WTC11 (cell line): ENCODE data around the gene CNOT6. TPM values are rescaled to one million over a fixed set of nuclear protein-coding genes. Genes with fewer than 3 reads are reported as not detected.

Experiments used
- ATAC-seq: fragments of 200-7000 bp; cut with Tn5 transposase; 2 replicates; pipeline ENCODE4 v1.10.0; 2021; ENCODE audit warnings: mild to moderate bottlenecking, moderate library complexity
- CTCF ChIA-PET: fragments of 300-600 bp; sonication (Branson Sonifier 250); formaldehyde crosslinking; loops from one replicate; lab custom pipeline; 2021; ENCODE audit warnings: antibody characterized with exemption; lab: Charles Lee
- POLR2A ChIA-PET: fragments of 350-600 bp; sonication (Branson Sonifier 250); formaldehyde crosslinking; loops from one replicate; lab custom pipeline; 2021; ENCODE audit warnings: antibody characterized with exemption; lab: Charles Lee
- DNase-seq: peaks from one replicate; pipeline ENCODE4 v3.0.0; 2021; ENCODE audit warnings: low spot score
- H3K27ac Mint-ChIP-seq: 2 replicates; pipeline ENCODE4 v1.8.0; 2021; ENCODE audit warnings: mixed read lengths
- H3K27me3 Mint-ChIP-seq: 2 replicates; pipeline ENCODE4 v1.8.0; 2021; ENCODE audit warnings: low read depth, mild to moderate bottlenecking, moderate library complexity, mixed read lengths
- H3K36me3 Mint-ChIP-seq: 2 replicates; pipeline ENCODE4 v1.8.0; 2021; ENCODE audit warnings: mixed read lengths
- H3K4me1 Mint-ChIP-seq: 2 replicates; pipeline ENCODE4 v1.8.0; 2022; ENCODE audit warnings: mixed read lengths
- H3K4me3 Mint-ChIP-seq: 2 replicates; pipeline ENCODE4 v1.8.0; 2021; ENCODE audit warnings: mild to moderate bottlenecking, moderate library complexity, mixed read lengths
- H3K9me3 Mint-ChIP-seq: 2 replicates; pipeline ENCODE4 v1.8.0; 2021; ENCODE audit warnings: mixed read lengths
- ATF1 ChIP-seq: sonication (generic); formaldehyde crosslinking; IDR thresholded peaks from 2 replicates; pipeline ENCODE4 v1.8.1; 2023; ENCODE audit warnings: mild to moderate bottlenecking, moderate library complexity, missing genetic modification reagents
- CBFB ChIP-seq: sonication (generic); formaldehyde crosslinking; IDR thresholded peaks from 2 replicates; pipeline ENCODE4 v1.8.1; 2022; ENCODE audit warnings: mild to moderate bottlenecking, low read depth, missing genetic modification reagents
- E2F1 ChIP-seq: sonication (generic); formaldehyde crosslinking; IDR thresholded peaks from 2 replicates; pipeline ENCODE4 v1.8.0; 2022; ENCODE audit warnings: mild to moderate bottlenecking, missing genetic modification reagents
- ELF4 ChIP-seq: sonication (generic); formaldehyde crosslinking; IDR thresholded peaks from 2 replicates; pipeline ENCODE4 v1.8.1; 2022; ENCODE audit warnings: low read depth, mild to moderate bottlenecking, moderate library complexity, missing genetic modification reagents
- ESRRA ChIP-seq: sonication (generic); formaldehyde crosslinking; IDR thresholded peaks from 2 replicates; pipeline ENCODE4 v1.8.1; 2022; ENCODE audit warnings: mild to moderate bottlenecking, missing genetic modification reagents, borderline replicate concordance
- GTF2I ChIP-seq: fragments of 250-450 bp; sonication (Bioruptor Pico); conservative IDR thresholded peaks from 2 replicates; pipeline ENCODE4 v1.4.0; 2021; ENCODE audit warnings: mild to moderate bottlenecking
- JUN ChIP-seq: sonication (generic); formaldehyde crosslinking; IDR thresholded peaks from 2 replicates; pipeline ENCODE4 v1.8.0; 2023; ENCODE audit warnings: mild to moderate bottlenecking, missing genetic modification reagents
- KAT7 ChIP-seq: sonication (generic); formaldehyde crosslinking; IDR thresholded peaks from 2 replicates; pipeline ENCODE4 v1.8.1; 2023; ENCODE audit warnings: missing genetic modification reagents, mild to moderate bottlenecking, borderline replicate concordance
- NFATC4 ChIP-seq: fragments of 250-450 bp; sonication (Bioruptor Pico); IDR thresholded peaks from 2 replicates; pipeline ENCODE4 v1.9.0; 2021; ENCODE audit warnings: mild to moderate bottlenecking
- NR2C2 ChIP-seq: sonication (generic); formaldehyde crosslinking; IDR thresholded peaks from 2 replicates; pipeline ENCODE4 v1.8.0; 2022; ENCODE audit warnings: mild to moderate bottlenecking, missing genetic modification reagents
- PRRX2 ChIP-seq: fragments of 250-450 bp; sonication (Bioruptor Pico); IDR thresholded peaks from 2 replicates; pipeline ENCODE4 v1.8.0; 2021; ENCODE audit warnings: mild to moderate bottlenecking
- RORB ChIP-seq: fragments of 250-450 bp; sonication (Bioruptor Pico); IDR thresholded peaks from 2 replicates; pipeline ENCODE4 v1.9.0; 2021; ENCODE audit warnings: mild to moderate bottlenecking
- SMAD4 ChIP-seq: sonication (generic); formaldehyde crosslinking; IDR thresholded peaks from 2 replicates; pipeline ENCODE4 v1.8.0; 2022; ENCODE audit warnings: mild to moderate bottlenecking, missing genetic modification reagents
- SP1 ChIP-seq: sonication (generic); formaldehyde crosslinking; conservative IDR thresholded peaks from 2 replicates; pipeline ENCODE4 v1.8.1; 2022; ENCODE audit warnings: missing genetic modification reagents
- USF2 ChIP-seq: sonication (generic); formaldehyde crosslinking; IDR thresholded peaks from 2 replicates; pipeline ENCODE4 v1.8.1; 2023; ENCODE audit warnings: mild to moderate bottlenecking, missing genetic modification reagents, moderate library complexity
- ZBTB43 ChIP-seq: sonication (generic); formaldehyde crosslinking; IDR thresholded peaks from 2 replicates; pipeline ENCODE4 v1.8.1; 2023; ENCODE audit warnings: mild to moderate bottlenecking, missing genetic modification reagents
- ZNF138 ChIP-seq: sonication (generic); formaldehyde crosslinking; conservative IDR thresholded peaks from 2 replicates; pipeline ENCODE4 v1.8.1; 2022; ENCODE audit warnings: mild to moderate bottlenecking, moderate library complexity, missing genetic modification reagents
- ZNF416 ChIP-seq: fragments of 250-450 bp; sonication (Bioruptor Pico); IDR thresholded peaks from 2 replicates; pipeline ENCODE4 v1.9.0; 2021; ENCODE audit warnings: mild to moderate bottlenecking, inconsistent platforms
- ZNF423 ChIP-seq: fragments of 250-450 bp; sonication (Bioruptor Pico); IDR thresholded peaks from 2 replicates; pipeline ENCODE4 v2.1.2; 2022; ENCODE audit warnings: mild to moderate bottlenecking, moderate library complexity
- total RNA-seq: library from RNA; stranded (reverse); gene quantifications from 3 replicates; pipeline ENCODE4 v1.2.3, GENCODE V29; 2021
- TF ChIP-seq, protein P1 (sequence below): sonication (generic); formaldehyde crosslinking; IDR thresholded peaks from 2 replicates; pipeline ENCODE4 v1.8.1; 2022; ENCODE audit warnings: mild to moderate bottlenecking, missing genetic modification reagents, moderate library complexity, borderline replicate concordance
- TF ChIP-seq, protein P2 (sequence below): fragments of 250-450 bp; sonication (Bioruptor Pico); IDR thresholded peaks from 2 replicates; pipeline ENCODE4 v1.9.0; 2021; ENCODE audit warnings: mild to moderate bottlenecking, borderline replicate concordance
- TF ChIP-seq, protein P3 (sequence below): fragments of 250-450 bp; sonication (Bioruptor Pico); IDR thresholded peaks from 2 replicates; pipeline ENCODE4 v1.9.0; 2021; ENCODE audit warnings: mild to moderate bottlenecking

CNOT6 gene
- total RNA-seq, 1 experiment from 2014 or later: 41.0 TPM

DNA sequence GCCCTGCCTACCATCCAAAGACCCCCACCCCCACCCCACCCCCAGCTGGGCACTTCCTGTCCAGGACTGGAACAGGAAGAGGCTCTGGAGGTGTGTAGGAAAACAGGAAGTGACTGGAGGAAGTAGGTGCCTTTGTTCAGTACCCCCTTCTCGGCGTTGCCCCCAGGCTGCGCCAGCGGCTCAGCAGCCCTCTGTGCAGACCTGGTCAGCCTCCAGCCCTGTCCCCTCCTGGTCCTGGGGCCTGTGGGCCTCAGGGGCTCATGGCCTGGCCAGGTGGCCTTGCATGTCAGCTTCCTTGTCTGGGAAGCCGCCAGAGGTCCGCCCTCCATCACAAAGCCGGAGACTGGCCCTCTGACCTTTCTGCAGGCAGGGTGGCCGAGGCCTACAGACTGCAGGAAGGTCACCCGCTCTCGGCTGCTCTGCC, 129.2 kb downstream of the CNOT6 start:
- ChIA-PET CTCF (interaction anchor here (1.1 kb wide), 1 partner anchor 12 kb away, joined by 4 read pairs; no protein-coding TSS in a partner anchor), POLR2A (interaction anchor here (0.5 kb wide), 1 partner anchor 9 kb away, joined by 3 read pairs; no protein-coding TSS in a partner anchor)
- peaks cover 2% of the 10 kb centered on the region; the same call in 1 of the 2 replicates for H3K4me1 Mint-ChIP-seq
- TF ChIP-seq ZNF138: no peak
- TF ChIP-seq ATF1: no peak
- no peak for TF ChIP-seq CBFB (CRISPR knock-in tag)
- no peak for TF ChIP-seq E2F1 (CRISPR knock-in tag)
- no peak for TF ChIP-seq JUN
- TF ChIP-seq ELF4: no peak
- no peak for TF ChIP-seq NFATC4
- ATAC-seq (no peak), DNase-seq (no peak)
- no peak overlapping the region for H3K4me3 Mint-ChIP-seq
- no peak overlapping the region for H3K27ac Mint-ChIP-seq
- no peaks in the 10 kb centered on the region for H3K36me3 Mint-ChIP-seq
- H3K9me3 Mint-ChIP-seq: no peaks in the 10 kb centered on the region
- peaks cover 7% of the 10 kb centered on the region for H3K27me3 Mint-ChIP-seq

GRCh38 chr5:180623844-180624243, 129.7 kb downstream of the CNOT6 start:
- POLR2A ChIA-PET: interaction anchor here (0.7 kb wide), 1 partner anchor 717 kb away, joined by 4 read pairs; no protein-coding TSS in a partner anchor
- Mint-ChIP-seq H3K4me3 (no peak overlapping the region), H3K27ac (no peak overlapping the region), H3K9me3 (no peaks in the 10 kb centered on the region), H3K4me1 (peaks cover 2% of the 10 kb centered on the region; the same call in 1 of the 2 replicates), H3K36me3 (no peaks in the 10 kb centered on the region), H3K27me3 (peaks cover 4% of the 10 kb centered on the region; the same call in 1 of the 2 replicates)
- CTCF ChIA-PET: interaction anchor here (0.7 to 2.2 kb wide), 4 partner anchors 9 to 21 kb away, joined by 3 to 9 read pairs (median 5); no protein-coding TSS in a partner anchor
- ATAC-seq (no peak), DNase-seq (no peak)
- TF ChIP-seq RORB (CRISPR knock-in tag): no peak
- TF ChIP-seq ZNF416: no peak
- TF ChIP-seq SP1 (CRISPR knock-in tag): no peak
- TF ChIP-seq NR2C2 (CRISPR knock-in tag): no peak
- TF ChIP-seq, protein P1, sequence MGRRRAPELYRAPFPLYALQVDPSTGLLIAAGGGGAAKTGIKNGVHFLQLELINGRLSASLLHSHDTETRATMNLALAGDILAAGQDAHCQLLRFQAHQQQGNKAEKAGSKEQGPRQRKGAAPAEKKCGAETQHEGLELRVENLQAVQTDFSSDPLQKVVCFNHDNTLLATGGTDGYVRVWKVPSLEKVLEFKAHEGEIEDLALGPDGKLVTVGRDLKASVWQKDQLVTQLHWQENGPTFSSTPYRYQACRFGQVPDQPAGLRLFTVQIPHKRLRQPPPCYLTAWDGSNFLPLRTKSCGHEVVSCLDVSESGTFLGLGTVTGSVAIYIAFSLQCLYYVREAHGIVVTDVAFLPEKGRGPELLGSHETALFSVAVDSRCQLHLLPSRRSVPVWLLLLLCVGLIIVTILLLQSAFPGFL (CRISPR knock-in tag): no peak
- no peak for TF ChIP-seq ZNF423 (CRISPR knock-in tag)
- TF ChIP-seq ZBTB43: no peak
- TF ChIP-seq SMAD4 (CRISPR knock-in tag): no peak
- TF ChIP-seq, protein P2, sequence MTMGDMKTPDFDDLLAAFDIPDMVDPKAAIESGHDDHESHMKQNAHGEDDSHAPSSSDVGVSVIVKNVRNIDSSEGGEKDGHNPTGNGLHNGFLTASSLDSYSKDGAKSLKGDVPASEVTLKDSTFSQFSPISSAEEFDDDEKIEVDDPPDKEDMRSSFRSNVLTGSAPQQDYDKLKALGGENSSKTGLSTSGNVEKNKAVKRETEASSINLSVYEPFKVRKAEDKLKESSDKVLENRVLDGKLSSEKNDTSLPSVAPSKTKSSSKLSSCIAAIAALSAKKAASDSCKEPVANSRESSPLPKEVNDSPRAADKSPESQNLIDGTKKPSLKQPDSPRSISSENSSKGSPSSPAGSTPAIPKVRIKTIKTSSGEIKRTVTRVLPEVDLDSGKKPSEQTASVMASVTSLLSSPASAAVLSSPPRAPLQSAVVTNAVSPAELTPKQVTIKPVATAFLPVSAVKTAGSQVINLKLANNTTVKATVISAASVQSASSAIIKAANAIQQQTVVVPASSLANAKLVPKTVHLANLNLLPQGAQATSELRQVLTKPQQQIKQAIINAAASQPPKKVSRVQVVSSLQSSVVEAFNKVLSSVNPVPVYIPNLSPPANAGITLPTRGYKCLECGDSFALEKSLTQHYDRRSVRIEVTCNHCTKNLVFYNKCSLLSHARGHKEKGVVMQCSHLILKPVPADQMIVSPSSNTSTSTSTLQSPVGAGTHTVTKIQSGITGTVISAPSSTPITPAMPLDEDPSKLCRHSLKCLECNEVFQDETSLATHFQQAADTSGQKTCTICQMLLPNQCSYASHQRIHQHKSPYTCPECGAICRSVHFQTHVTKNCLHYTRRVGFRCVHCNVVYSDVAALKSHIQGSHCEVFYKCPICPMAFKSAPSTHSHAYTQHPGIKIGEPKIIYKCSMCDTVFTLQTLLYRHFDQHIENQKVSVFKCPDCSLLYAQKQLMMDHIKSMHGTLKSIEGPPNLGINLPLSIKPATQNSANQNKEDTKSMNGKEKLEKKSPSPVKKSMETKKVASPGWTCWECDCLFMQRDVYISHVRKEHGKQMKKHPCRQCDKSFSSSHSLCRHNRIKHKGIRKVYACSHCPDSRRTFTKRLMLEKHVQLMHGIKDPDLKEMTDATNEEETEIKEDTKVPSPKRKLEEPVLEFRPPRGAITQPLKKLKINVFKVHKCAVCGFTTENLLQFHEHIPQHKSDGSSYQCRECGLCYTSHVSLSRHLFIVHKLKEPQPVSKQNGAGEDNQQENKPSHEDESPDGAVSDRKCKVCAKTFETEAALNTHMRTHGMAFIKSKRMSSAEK (CRISPR knock-in tag): no peak
- no peak for TF ChIP-seq USF2
- no peak for TF ChIP-seq ESRRA (CRISPR knock-in tag)
- TF ChIP-seq PRRX2: no peak
- no peak for TF ChIP-seq GTF2I (CRISPR knock-in tag)
- TF ChIP-seq, protein P3, sequence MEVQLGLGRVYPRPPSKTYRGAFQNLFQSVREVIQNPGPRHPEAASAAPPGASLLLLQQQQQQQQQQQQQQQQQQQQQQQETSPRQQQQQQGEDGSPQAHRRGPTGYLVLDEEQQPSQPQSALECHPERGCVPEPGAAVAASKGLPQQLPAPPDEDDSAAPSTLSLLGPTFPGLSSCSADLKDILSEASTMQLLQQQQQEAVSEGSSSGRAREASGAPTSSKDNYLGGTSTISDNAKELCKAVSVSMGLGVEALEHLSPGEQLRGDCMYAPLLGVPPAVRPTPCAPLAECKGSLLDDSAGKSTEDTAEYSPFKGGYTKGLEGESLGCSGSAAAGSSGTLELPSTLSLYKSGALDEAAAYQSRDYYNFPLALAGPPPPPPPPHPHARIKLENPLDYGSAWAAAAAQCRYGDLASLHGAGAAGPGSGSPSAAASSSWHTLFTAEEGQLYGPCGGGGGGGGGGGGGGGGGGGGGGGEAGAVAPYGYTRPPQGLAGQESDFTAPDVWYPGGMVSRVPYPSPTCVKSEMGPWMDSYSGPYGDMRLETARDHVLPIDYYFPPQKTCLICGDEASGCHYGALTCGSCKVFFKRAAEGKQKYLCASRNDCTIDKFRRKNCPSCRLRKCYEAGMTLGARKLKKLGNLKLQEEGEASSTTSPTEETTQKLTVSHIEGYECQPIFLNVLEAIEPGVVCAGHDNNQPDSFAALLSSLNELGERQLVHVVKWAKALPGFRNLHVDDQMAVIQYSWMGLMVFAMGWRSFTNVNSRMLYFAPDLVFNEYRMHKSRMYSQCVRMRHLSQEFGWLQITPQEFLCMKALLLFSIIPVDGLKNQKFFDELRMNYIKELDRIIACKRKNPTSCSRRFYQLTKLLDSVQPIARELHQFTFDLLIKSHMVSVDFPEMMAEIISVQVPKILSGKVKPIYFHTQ (CRISPR knock-in tag): no peak
- TF ChIP-seq KAT7 (CRISPR knock-in tag): no peak
